Renal cortical epithelial cell (primary cell): Measurements from ENCODE around the gene SLC17A3. TPM values are rescaled to one million over a fixed set of nuclear protein-coding genes. Genes with fewer than 3 reads are reported as not detected.
A peak's percentile ranks its signal among the peaks of the same experiment; 100 is the strongest.

Source experiments
- DNase-seq: peaks from one replicate; pipeline ENCODE4 v3.0.0-alpha.2; 2011; ENCODE audit warnings: low read depth
- total RNA-seq: library from RNA; depleted of rRNA; stranded (reverse); fragments of >200 nt; gene quantifications from 2 replicates; pipeline ENCODE4 v1.2.3, GENCODE V29; 2014

The SLC17A3 gene
- total RNA-seq, 1 donor from 2014 or later: 30.0 TPM

DNA sequence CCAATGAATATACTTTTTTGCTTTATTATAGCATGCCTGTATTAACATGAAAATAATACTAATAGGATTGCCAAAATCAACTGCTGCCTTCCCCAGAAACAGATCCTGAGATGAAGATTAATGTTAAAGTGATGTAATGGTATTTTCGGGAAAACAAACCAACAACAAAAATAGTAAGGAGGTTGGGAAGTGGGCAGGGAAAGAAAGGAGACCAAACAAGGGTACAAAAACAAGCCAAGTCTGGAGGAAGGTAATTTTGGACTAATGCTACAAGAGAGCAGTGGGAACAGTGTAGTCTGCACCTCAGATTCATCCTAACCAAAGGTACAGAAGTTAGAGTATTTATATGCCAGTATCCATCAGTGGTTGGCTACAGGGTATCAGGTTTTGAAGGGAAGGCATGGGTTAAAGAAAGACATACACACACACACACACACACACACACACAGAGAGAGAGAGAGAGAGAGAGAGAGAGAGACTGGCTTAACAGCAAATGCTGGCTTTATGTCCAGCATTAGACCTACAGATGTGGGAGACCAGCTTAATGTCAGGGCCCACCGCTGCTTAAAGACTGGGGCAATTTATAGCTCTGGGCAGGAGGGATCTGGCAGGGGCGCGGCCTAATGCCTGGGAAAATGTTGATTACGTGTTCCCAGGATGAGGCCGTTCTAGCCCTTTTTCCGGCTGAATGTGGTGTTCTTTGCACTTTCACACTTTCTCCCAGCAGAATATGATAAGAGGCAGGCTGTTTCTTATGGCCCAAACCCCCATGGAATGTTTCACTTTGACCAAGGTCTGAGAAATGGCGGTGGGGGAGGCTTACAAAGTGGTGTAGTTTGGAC is 38.4 kb downstream of the SLC17A3 start:
- DNase-seq: no peak

GRCh38 chr6:25834950-25835349 is 39.1 kb downstream of the SLC17A3 start:
- DNase-seq: no peak

- DNase-seq: peak; percentile 15
Measured at GRCh38 chr6:25833136-25833535, 40.9 kb downstream of the SLC17A3 start.

DNA sequence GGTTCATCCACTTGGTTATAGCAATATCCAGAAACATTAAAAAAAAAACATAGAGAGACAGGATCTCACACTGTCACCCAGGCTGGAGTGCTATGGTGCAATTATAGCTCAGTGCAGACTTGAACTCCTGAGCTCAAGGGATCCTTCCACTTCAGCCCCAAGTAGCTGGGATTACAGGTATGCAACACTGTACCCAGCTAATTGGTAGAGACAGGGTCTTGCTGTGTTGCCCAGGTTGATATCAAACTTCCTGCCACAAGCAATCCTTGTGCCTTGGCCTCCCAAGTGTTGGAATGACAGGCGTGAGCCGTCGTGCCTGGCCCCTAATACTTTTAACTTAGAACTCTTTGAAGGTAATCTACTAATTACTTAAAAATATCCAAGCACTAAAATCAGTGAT is 41.4 kb downstream of the SLC17A3 start:
- DNase-seq: no peak

- DNase-seq: peak; percentile 9
Measured at GRCh38 chr6:25832307-25832662, 41.8 kb downstream of the SLC17A3 start.

- peak; percentile 93 for DNase-seq
Measured at GRCh38 chr6:25831532-25832306, 42.3 kb downstream of the SLC17A3 start, which contains the start of gene SLC17A1. TSS of gene SLC17A1 (minus strand) at chr6:25832052. CDS start at chr6:25830557, 1,495 bp downstream.

- no peak for DNase-seq
Measured at GRCh38 chr6:25830458-25830857, 43.6 kb downstream of the SLC17A3 start.

GRCh38 chr6:25829375-25829774 is 44.7 kb downstream of the SLC17A3 start:
- no peak for DNase-seq

GRCh38 chr6:25821341-25821740 is 52.7 kb downstream of the SLC17A3 start:
- DNase-seq: no peak

GRCh38 chr6:25816252-25816651 is 57.8 kb downstream of the SLC17A3 start:
- no peak for DNase-seq

DNA sequence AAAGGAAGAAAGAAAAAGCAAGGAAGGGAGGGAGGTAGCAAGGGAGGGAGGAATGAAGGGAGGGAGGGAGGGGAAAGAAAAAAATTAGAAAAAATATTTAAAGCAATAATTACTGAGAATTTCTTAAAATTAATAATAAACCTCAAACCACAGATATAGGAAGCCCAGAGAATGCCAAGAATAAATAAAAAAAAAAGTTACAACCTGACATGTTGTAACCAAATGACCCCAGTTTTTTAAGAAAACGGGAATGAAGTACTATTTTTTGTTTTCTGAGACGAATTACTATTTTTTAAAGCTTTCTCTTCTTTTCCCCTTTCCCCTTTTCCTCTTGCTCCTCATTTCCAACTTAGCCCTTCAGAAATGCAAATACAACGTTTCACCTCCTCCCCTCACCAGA is 58.8 kb downstream of the SLC17A3 start:
- no peak for DNase-seq

DNA sequence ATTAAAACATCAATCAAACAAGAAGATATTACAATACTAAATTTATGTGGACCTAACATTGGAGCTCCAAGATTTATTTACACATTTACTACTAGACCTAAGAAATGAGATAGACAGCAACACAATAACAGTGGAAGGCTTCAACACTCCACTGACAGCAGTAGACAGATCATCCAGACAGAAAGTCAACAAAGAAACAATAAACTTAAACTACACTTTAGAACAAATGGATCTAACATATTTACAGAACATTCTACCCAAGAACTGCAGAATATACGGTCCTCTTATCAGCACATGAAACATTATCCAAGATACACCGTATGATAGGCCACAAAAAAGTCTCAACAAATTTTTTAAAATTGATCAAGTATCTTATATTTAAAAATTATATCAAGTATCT is 69.2 kb downstream of the SLC17A3 start:
- no peak for DNase-seq

DNA sequence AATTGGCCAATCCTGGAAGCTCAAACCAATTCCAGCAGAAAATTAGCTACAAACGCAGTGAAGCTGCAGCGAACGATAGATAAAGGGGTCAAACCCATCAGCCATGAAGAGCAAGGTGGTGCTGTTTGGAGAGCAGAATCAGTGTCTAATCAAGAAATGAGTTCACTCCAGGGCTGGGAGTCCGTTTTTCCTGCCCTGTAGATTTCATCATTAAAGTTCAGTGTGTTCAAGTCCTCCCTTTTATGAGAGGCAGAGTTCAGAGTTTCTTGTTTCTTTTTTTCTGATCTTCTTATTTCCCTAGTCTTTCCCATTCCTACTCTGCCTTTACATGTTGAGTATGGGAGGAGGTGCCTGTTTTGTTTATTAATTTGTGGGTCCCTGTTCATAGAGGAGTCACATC is 72.6 kb downstream of the SLC17A3 start:
- no peak for DNase-seq

Other genes with a start within 250 kb of the SLC17A3 start
- 0.20 TPM in 1 of 2 replicates, not detected in the other for gene SCGN, start 222.0 kb downstream of the SLC17A3 start, total RNA-seq
- 4.8 TPM in 1 of 2 replicates, not detected in the other for gene SLC17A4, start 119.5 kb downstream of the SLC17A3 start, total RNA-seq
- gene SLC17A1, start 42.2 kb downstream of the SLC17A3 start, total RNA-seq: 7.6 and 18.4 TPM in 2 replicates
- gene SLC17A2, start 56.4 kb upstream of the SLC17A3 start, total RNA-seq: 0.30 TPM in 1 of 2 replicates, not detected in the other
- gene TRIM38, start 88.6 kb upstream of the SLC17A3 start, total RNA-seq: 10.4 and 28.5 TPM in 2 replicates
- gene HFE, start 213.2 kb upstream of the SLC17A3 start, total RNA-seq: 7.6 and 14.7 TPM in 2 replicates